GM12891 (cell line): ENCODE measurements around the gene IGDCC3.

Experiments
- POLR2A ChIP-seq: IDR thresholded peaks from 2 replicates; pipeline ENCODE4 v1.6.1; 2011; ENCODE audit warnings: low read depth, low read length, control low read depth
- POLR2AphosphoS5 ChIP-seq: IDR thresholded peaks from 2 replicates; pipeline ENCODE4 v1.6.1; 2011; ENCODE audit warnings: low read depth, low read length, control low read depth
- SPI1 ChIP-seq: IDR thresholded peaks from 2 replicates; pipeline ENCODE4 v1.6.1; 2011; ENCODE audit warnings: low read depth, low read length, control low read depth
- TAF1 ChIP-seq: IDR thresholded peaks from 2 replicates; pipeline ENCODE4 v1.6.1; 2011; ENCODE audit warnings: low read depth, low read length, control low read depth

DNA sequence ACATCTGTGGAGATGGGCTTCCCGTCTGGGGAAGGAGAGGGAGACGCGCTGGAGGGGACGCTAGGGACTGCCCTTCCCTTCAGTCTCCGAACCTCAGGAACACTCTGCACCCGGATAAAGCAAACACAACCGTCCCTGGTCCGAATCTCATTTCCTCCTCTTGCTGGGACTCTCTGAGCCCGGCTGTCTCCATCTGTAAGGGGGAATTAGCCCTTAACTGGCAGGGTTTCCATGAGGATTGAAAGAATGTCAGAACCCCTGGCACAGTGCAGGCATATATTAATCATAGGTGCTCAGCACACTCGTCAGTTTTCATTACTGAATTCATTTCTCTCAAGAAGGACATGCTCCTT is 19.1 kb upstream of the IGDCC3 start:
- TF ChIP-seq POLR2A (no peak), TAF1 (no peak), POLR2AphosphoS5 (no peak), SPI1 (no peak)
